WTC11 (cell line): ENCODE data around the gene SSNA1.

Experiments used
- ATF1 ChIP-seq: sonication (generic); formaldehyde crosslinking; IDR thresholded peaks from 2 replicates; pipeline ENCODE4 v1.8.1; 2023; ENCODE audit warnings: mild to moderate bottlenecking, moderate library complexity, missing genetic modification reagents
- ATF2 ChIP-seq: sonication (generic); formaldehyde crosslinking; IDR thresholded peaks from 2 replicates; pipeline ENCODE4 v1.8.1; 2022; ENCODE audit warnings: low read depth, missing genetic modification reagents, borderline replicate concordance
- CTCF ChIP-seq: fragments of 200-600 bp; IDR thresholded peaks from 2 replicates; pipeline ENCODE4 v1.8.0; 2022; ENCODE audit warnings: antibody characterized with exemption
- HMGXB4 ChIP-seq: sonication (generic); formaldehyde crosslinking; IDR thresholded peaks from 2 replicates; pipeline ENCODE4 v1.8.1; 2023; ENCODE audit warnings: mild to moderate bottlenecking, moderate library complexity, missing genetic modification reagents
- JAZF1 ChIP-seq: fragments of 250-450 bp; sonication (Bioruptor Pico); IDR thresholded peaks from 2 replicates; pipeline ENCODE4 v1.9.0; 2021; ENCODE audit warnings: moderate library complexity, mild to moderate bottlenecking, inconsistent platforms
- NFE2L1 ChIP-seq: sonication (generic); formaldehyde crosslinking; IDR thresholded peaks from 2 replicates; pipeline ENCODE4 v1.8.1; 2023; ENCODE audit warnings: missing genetic modification reagents
- NR3C1 ChIP-seq: sonication (generic); formaldehyde crosslinking; conservative IDR thresholded peaks from 2 replicates; pipeline ENCODE4 v1.8.1; 2023; ENCODE audit warnings: low read depth, mild to moderate bottlenecking, missing genetic modification reagents
- STAT6 ChIP-seq: sonication (generic); formaldehyde crosslinking; conservative IDR thresholded peaks from 2 replicates; pipeline ENCODE4 v1.8.1; 2023; ENCODE audit warnings: mild to moderate bottlenecking, low read depth, missing genetic modification reagents, moderate library complexity
- TCF7 ChIP-seq: sonication (generic); formaldehyde crosslinking; IDR thresholded peaks from 2 replicates; pipeline ENCODE4 v1.8.0; 2022; ENCODE audit warnings: mild to moderate bottlenecking, low read depth, missing genetic modification reagents, moderate library complexity
- USF2 ChIP-seq: sonication (generic); formaldehyde crosslinking; IDR thresholded peaks from 2 replicates; pipeline ENCODE4 v1.8.1; 2023; ENCODE audit warnings: mild to moderate bottlenecking, missing genetic modification reagents, moderate library complexity
- ZMAT4 ChIP-seq: fragments of 250-450 bp; sonication (Bioruptor Pico); IDR thresholded peaks from 2 replicates; pipeline ENCODE4 v1.9.0; 2021; ENCODE audit warnings: mild to moderate bottlenecking
- ZNF512 ChIP-seq: sonication (generic); formaldehyde crosslinking; IDR thresholded peaks from 2 replicates; pipeline ENCODE4 v1.8.1; 2022; ENCODE audit warnings: missing genetic modification reagents, borderline replicate concordance

- no peak for TF ChIP-seq CTCF
- TF ChIP-seq HMGXB4 (CRISPR knock-in tag): no peak
- no peak for TF ChIP-seq NFE2L1 (CRISPR knock-in tag)
- no peak for TF ChIP-seq ATF2 (CRISPR knock-in tag)
- TF ChIP-seq JAZF1 (CRISPR knock-in tag): no peak
- TF ChIP-seq NR3C1 (CRISPR knock-in tag): no peak
- no peak for TF ChIP-seq ZMAT4
- TF ChIP-seq ATF1: no peak
- TF ChIP-seq ZNF512 (CRISPR knock-in tag): no peak
- TF ChIP-seq USF2: no peak
- TF ChIP-seq TCF7: no peak
- no peak for TF ChIP-seq STAT6 (CRISPR knock-in tag)
Observed at GRCh38 chr9:137215196-137215986, 26.9 kb downstream of the SSNA1 start.
